ENCODE measurements around the gene MTMR3. TPM values are rescaled to one million over a fixed set of nuclear protein-coding genes. Genes with fewer than 3 reads are reported as not detected.

Gene MTMR3
- total RNA-seq, 2 experiments from 2014 or later = 17.6 to 22.2 TPM

DNA sequence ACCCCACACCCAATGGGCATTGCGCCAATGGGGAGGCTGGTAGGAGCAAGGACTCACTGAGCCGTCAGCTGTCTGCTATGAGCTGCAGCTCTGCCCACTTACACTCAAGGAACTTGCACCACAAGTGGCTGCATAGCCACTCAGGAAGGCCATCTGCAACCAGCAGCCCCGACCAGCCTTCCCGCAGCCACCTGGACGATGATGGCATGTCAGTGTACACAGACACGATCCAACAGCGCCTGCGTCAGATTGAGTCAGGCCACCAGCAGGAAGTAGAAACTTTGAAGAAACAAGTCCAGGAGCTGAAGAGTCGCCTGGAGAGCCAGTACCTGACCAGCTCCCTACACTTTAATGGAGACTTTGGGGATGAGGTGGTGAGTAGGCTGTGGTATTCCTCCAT, 137.5 kb downstream of the MTMR3 start:
- Histone ChIP-seq H3K9me2 (ENCODE audit: insufficient read depth, low read length) (no peaks in the 10 kb centered on the region), H3K4me1 (ENCODE audit: insufficient read depth, low read length, poor library complexity, severe bottlenecking) (no peaks in the 10 kb centered on the region), H3K36me3 (ENCODE audit: insufficient read depth, low read length) (peaks cover 22% of the 10 kb centered on the region; the same call in 1 of the 2 replicates), H3K9me3 (ENCODE audit: low read length) (no peaks in the 10 kb centered on the region), H4K20me1 (ENCODE audit: insufficient read depth, low read length) (no peaks in the 10 kb centered on the region; the same call in 1 of the 2 replicates), H2AFZ (ENCODE audit: low read length) (no peak overlapping the region), H3K4me2 (ENCODE audit: low read length) (no peak overlapping the region), H3K27ac (ENCODE audit: low read depth, low read length, poor library complexity, severe bottlenecking) (no peak overlapping the region), H3K4me3 (ENCODE audit: low read depth, low read length, poor library complexity, severe bottlenecking) (no peak overlapping the region), H3K79me2 (ENCODE audit: insufficient read depth, low read depth, low read length) (no peaks in the 10 kb centered on the region)
- ChIA-PET CTCF (ENCODE audit: unreplicated experiment) (no interaction called here), POLR2A (no interaction called here)
- TF ChIP-seq, protein P1, sequence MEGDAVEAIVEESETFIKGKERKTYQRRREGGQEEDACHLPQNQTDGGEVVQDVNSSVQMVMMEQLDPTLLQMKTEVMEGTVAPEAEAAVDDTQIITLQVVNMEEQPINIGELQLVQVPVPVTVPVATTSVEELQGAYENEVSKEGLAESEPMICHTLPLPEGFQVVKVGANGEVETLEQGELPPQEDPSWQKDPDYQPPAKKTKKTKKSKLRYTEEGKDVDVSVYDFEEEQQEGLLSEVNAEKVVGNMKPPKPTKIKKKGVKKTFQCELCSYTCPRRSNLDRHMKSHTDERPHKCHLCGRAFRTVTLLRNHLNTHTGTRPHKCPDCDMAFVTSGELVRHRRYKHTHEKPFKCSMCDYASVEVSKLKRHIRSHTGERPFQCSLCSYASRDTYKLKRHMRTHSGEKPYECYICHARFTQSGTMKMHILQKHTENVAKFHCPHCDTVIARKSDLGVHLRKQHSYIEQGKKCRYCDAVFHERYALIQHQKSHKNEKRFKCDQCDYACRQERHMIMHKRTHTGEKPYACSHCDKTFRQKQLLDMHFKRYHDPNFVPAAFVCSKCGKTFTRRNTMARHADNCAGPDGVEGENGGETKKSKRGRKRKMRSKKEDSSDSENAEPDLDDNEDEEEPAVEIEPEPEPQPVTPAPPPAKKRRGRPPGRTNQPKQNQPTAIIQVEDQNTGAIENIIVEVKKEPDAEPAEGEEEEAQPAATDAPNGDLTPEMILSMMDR (conservative IDR thresholded peaks at IDR 0.05; ENCODE audit: low read length) = no peak
- no peak for TF ChIP-seq EZH2phosphoT487 (IDR thresholded peaks at IDR 0.05; ENCODE audit: borderline replicate concordance, low read depth, low read length)
- intact Hi-C loops (cut with micrococcal nuclease; ENCODE audit: unreplicated experiment) = no loop called here
- BruUV-seq (replicated peaks) = no TSS peak
- no peak for DNase-seq (ENCODE audit: low spot score)

DNA sequence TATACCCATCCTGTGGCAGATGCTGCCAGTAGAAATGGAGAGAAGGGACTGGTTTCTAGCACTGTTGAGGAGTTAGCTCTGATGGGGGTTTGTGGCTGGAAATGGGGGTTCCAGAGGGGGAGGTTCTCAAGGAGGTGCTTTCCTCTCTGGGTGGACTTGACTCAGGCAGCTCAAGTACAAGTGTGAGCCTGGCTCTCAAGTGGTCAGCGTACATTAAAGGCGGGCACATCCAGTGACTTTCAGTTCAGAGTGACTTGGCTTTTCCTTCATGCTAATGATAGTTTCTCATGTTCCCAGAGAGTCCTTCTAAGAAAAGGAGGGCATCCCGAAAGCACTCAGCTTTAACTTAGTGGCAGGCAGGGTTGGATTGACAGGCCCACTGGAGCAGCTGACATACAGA, 138.4 kb downstream of the MTMR3 start:
- no peaks in the 10 kb centered on the region; the same call in 1 of the 2 replicates for H4K20me1 ChIP-seq (ENCODE audit: insufficient read depth, low read length)
- DNase-seq (ENCODE audit: low spot score) = no peak
- peaks cover 24% of the 10 kb centered on the region; the same call in 1 of the 2 replicates for H3K36me3 ChIP-seq (ENCODE audit: insufficient read depth, low read length)
- H3K9me3 ChIP-seq (ENCODE audit: low read length) = no peaks in the 10 kb centered on the region
- TF ChIP-seq EZH2phosphoT487 (IDR thresholded peaks at IDR 0.05; ENCODE audit: borderline replicate concordance, low read depth, low read length) = no peak
- TF ChIP-seq, protein P1 (conservative IDR thresholded peaks at IDR 0.05; ENCODE audit: low read length) = no peak
- H3K79me2 ChIP-seq (ENCODE audit: insufficient read depth, low read depth, low read length) = no peaks in the 10 kb centered on the region
- H2AFZ ChIP-seq (ENCODE audit: low read length) = no peak overlapping the region
- ChIA-PET CTCF (ENCODE audit: unreplicated experiment) (no interaction called here), POLR2A (no interaction called here)
- no peak overlapping the region for H3K4me3 ChIP-seq (ENCODE audit: low read depth, low read length, poor library complexity, severe bottlenecking)
- H3K4me2 ChIP-seq (ENCODE audit: low read length) = no peak overlapping the region
- H3K4me1 ChIP-seq (ENCODE audit: insufficient read depth, low read length, poor library complexity, severe bottlenecking) = no peaks in the 10 kb centered on the region
- H3K9me2 ChIP-seq (ENCODE audit: insufficient read depth, low read length) = no peaks in the 10 kb centered on the region
- no TSS peak for BruUV-seq (replicated peaks)
- H3K27ac ChIP-seq (ENCODE audit: low read depth, low read length, poor library complexity, severe bottlenecking) = no peak overlapping the region
- intact Hi-C loops (cut with micrococcal nuclease; ENCODE audit: unreplicated experiment) = no loop called here

GRCh38 chr22:30021881-30022619, 139.1 kb downstream of the MTMR3 start:
- Histone ChIP-seq H3K9me3 (ENCODE audit: low read length) (no peaks in the 10 kb centered on the region), H4K20me1 (ENCODE audit: insufficient read depth, low read length) (no peaks in the 10 kb centered on the region; the same call in 1 of the 2 replicates), H3K27ac (ENCODE audit: low read depth, low read length, poor library complexity, severe bottlenecking) (no peak overlapping the region), H3K9me2 (ENCODE audit: insufficient read depth, low read length) (no peaks in the 10 kb centered on the region), H3K4me3 (ENCODE audit: low read depth, low read length, poor library complexity, severe bottlenecking) (no peak overlapping the region), H3K36me3 (ENCODE audit: insufficient read depth, low read length) (peaks cover 17% of the 10 kb centered on the region; the same call in 1 of the 2 replicates), H3K79me2 (ENCODE audit: insufficient read depth, low read depth, low read length) (no peaks in the 10 kb centered on the region), H2AFZ (ENCODE audit: low read length) (no peak overlapping the region), H3K4me1 (ENCODE audit: insufficient read depth, low read length, poor library complexity, severe bottlenecking) (no peaks in the 10 kb centered on the region), H3K4me2 (ENCODE audit: low read length) (no peak overlapping the region)
- TF ChIP-seq EZH2phosphoT487 (IDR thresholded peaks at IDR 0.05; ENCODE audit: borderline replicate concordance, low read depth, low read length) = no peak
- TF ChIP-seq, protein P1 (conservative IDR thresholded peaks at IDR 0.05; ENCODE audit: low read length) = no peak
- intact Hi-C loops (cut with micrococcal nuclease; ENCODE audit: unreplicated experiment) = no loop called here
- no peak for DNase-seq (ENCODE audit: low spot score)
- CTCF ChIA-PET (ENCODE audit: unreplicated experiment) = interaction anchor here (0.5 kb wide), 1 partner anchor 1112 kb away, joined by 5 read pairs; no protein-coding TSS in a partner anchor
- POLR2A ChIA-PET = no interaction called here
- BruUV-seq (replicated peaks) = no TSS peak

All from OCI-LY7 (cell line).